ENCODE data around the gene GKN1. TPM values are rescaled to one million over a fixed set of nuclear protein-coding genes. Genes with fewer than 3 reads are reported as not detected.

The GKN1 gene, protein sequence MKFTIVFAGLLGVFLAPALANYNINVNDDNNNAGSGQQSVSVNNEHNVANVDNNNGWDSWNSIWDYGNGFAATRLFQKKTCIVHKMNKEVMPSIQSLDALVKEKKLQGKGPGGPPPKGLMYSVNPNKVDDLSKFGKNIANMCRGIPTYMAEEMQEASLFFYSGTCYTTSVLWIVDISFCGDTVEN
- not detected in 2 replicates for polyA plus RNA-seq
- polyA minus RNA-seq = not detected in 2 replicates

DNA sequence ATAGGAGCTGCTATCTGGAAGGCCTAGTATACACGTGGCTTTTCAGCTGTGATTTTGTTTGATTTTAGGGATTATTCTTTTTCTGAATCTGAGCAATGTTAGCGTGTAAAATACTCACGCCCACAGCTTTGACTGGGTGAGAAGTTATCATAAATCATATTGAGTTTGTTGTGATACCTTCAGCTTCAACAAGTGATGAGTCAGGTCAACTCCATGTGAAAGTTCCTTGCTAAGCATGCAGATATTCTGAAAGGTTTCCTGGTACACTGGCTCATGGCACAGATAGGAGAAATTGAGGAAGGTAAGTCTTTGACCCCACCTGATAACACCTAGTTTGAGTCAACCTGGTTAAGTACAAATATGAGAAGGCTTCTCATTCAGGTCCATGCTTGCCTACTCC lies at the start of gene GKN1:
GKN1 (plus strand) TSS at position 386 of the 400 bp plus-strand sequence. CDS start 42 bp downstream, outside the sequence.
- Histone ChIP-seq H4K20me1 (ENCODE audit: insufficient read depth) (no peaks in the 10 kb centered on the region), H3K36me3 (ENCODE audit: insufficient read depth, low read length) (no peaks in the 10 kb centered on the region), H3K4me3 (ENCODE audit: low read length) (no peak within 1 kb of the TSS), H3K79me2 (replicated peaks; ENCODE audit: insufficient read depth, low read length) (no peaks in the 10 kb centered on the region), H3K4me2 (ENCODE audit: low read length) (no peak within 1 kb of the TSS), H3K27ac (ENCODE audit: low read length) (no peak within 1 kb of the TSS), H2AFZ (ENCODE audit: low read depth, low read length) (no peak within 1 kb of the TSS), H3K9me3 (ENCODE audit: low read length) (no peaks in the 10 kb centered on the region), H3K9ac (ENCODE audit: low read length) (no peak within 1 kb of the TSS), H3K27me3 (ENCODE audit: insufficient read depth, low read depth, low read length) (no peaks in the 10 kb centered on the region), H3K9me2 (ENCODE audit: insufficient read depth, low read length) (no peaks in the 10 kb centered on the region), H3F3A (ENCODE audit: insufficient read depth, low read length, poor library complexity, severe bottlenecking) (no peaks in the 10 kb centered on the region)
- TF ChIP-seq CTCF (IDR thresholded peaks at IDR 0.05; ENCODE audit: poor library complexity, severe bottlenecking) (no peak), EZH2 (IDR thresholded peaks at IDR 0.05; ENCODE audit: borderline replicate concordance, insufficient read depth, low read length, poor library complexity, severe bottlenecking) (no peak), RAD21 (conservative IDR thresholded peaks at IDR 0.05) (no peak), SMC3 (conservative IDR thresholded peaks at IDR 0.05; ENCODE audit: poor library complexity) (no peak), MXI1 (conservative IDR thresholded peaks at IDR 0.05; ENCODE audit: poor library complexity, severe bottlenecking) (no peak), TAF1 (IDR thresholded peaks at IDR 0.05; ENCODE audit: low read depth) (no peak), POLR2AphosphoS5 (IDR thresholded peaks at IDR 0.05) (no peak), EP300 (conservative IDR thresholded peaks at IDR 0.05; ENCODE audit: poor library complexity, severe bottlenecking) (no peak)
- TF ChIP-seq, protein P1, sequence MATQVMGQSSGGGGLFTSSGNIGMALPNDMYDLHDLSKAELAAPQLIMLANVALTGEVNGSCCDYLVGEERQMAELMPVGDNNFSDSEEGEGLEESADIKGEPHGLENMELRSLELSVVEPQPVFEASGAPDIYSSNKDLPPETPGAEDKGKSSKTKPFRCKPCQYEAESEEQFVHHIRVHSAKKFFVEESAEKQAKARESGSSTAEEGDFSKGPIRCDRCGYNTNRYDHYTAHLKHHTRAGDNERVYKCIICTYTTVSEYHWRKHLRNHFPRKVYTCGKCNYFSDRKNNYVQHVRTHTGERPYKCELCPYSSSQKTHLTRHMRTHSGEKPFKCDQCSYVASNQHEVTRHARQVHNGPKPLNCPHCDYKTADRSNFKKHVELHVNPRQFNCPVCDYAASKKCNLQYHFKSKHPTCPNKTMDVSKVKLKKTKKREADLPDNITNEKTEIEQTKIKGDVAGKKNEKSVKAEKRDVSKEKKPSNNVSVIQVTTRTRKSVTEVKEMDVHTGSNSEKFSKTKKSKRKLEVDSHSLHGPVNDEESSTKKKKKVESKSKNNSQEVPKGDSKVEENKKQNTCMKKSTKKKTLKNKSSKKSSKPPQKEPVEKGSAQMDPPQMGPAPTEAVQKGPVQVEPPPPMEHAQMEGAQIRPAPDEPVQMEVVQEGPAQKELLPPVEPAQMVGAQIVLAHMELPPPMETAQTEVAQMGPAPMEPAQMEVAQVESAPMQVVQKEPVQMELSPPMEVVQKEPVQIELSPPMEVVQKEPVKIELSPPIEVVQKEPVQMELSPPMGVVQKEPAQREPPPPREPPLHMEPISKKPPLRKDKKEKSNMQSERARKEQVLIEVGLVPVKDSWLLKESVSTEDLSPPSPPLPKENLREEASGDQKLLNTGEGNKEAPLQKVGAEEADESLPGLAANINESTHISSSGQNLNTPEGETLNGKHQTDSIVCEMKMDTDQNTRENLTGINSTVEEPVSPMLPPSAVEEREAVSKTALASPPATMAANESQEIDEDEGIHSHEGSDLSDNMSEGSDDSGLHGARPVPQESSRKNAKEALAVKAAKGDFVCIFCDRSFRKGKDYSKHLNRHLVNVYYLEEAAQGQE (IDR thresholded peaks at IDR 0.05; ENCODE audit: borderline replicate concordance) = no peak

GRCh38 chr2:68925295-68925896 lies 49.0 kb upstream of the GKN1 start:
- Histone ChIP-seq H3F3A (ENCODE audit: insufficient read depth, low read length, poor library complexity, severe bottlenecking) (no peaks in the 10 kb centered on the region), H3K9me2 (ENCODE audit: insufficient read depth, low read length) (no peaks in the 10 kb centered on the region), H4K20me1 (ENCODE audit: insufficient read depth) (no peaks in the 10 kb centered on the region), H3K4me2 (ENCODE audit: low read length) (no peak overlapping the region), H3K36me3 (ENCODE audit: insufficient read depth, low read length) (no peaks in the 10 kb centered on the region), H2AFZ (ENCODE audit: low read depth, low read length) (no peak overlapping the region), H3K9me3 (ENCODE audit: low read length) (no peaks in the 10 kb centered on the region), H3K79me2 (replicated peaks; ENCODE audit: insufficient read depth, low read length) (no peaks in the 10 kb centered on the region), H3K27ac (ENCODE audit: low read length) (no peak overlapping the region), H3K27me3 (ENCODE audit: insufficient read depth, low read depth, low read length) (no peaks in the 10 kb centered on the region), H3K9ac (ENCODE audit: low read length) (no peak overlapping the region), H3K4me3 (ENCODE audit: low read length) (no peak overlapping the region)
- TF ChIP-seq RAD21 (conservative IDR thresholded peaks at IDR 0.05) (peak; percentile 94), MXI1 (conservative IDR thresholded peaks at IDR 0.05; ENCODE audit: poor library complexity, severe bottlenecking) (no peak), CTCF (IDR thresholded peaks at IDR 0.05; ENCODE audit: poor library complexity, severe bottlenecking) (peak; percentile 92), TAF1 (IDR thresholded peaks at IDR 0.05; ENCODE audit: low read depth) (no peak), EP300 (conservative IDR thresholded peaks at IDR 0.05; ENCODE audit: poor library complexity, severe bottlenecking) (no peak), SMC3 (conservative IDR thresholded peaks at IDR 0.05; ENCODE audit: poor library complexity) (peak; percentile 97), POLR2AphosphoS5 (IDR thresholded peaks at IDR 0.05) (no peak), EZH2 (IDR thresholded peaks at IDR 0.05; ENCODE audit: borderline replicate concordance, insufficient read depth, low read length, poor library complexity, severe bottlenecking) (no peak)
- TF ChIP-seq, protein P1 (IDR thresholded peaks at IDR 0.05; ENCODE audit: borderline replicate concordance) = no peak
